ENCODE data around the gene POU6F1. TPM values are rescaled to one million over a fixed set of nuclear protein-coding genes. Genes with fewer than 3 reads are reported as not detected.
"Not testable (repeated sequence)": the region's sequence is repeated elsewhere in the genome, so short reads cannot be mapped to it uniquely, and the experiment has no call there.

POU6F1 gene
- total RNA-seq, 2 donors from 2014 or later = 14.5 to 17.1 TPM

DNA sequence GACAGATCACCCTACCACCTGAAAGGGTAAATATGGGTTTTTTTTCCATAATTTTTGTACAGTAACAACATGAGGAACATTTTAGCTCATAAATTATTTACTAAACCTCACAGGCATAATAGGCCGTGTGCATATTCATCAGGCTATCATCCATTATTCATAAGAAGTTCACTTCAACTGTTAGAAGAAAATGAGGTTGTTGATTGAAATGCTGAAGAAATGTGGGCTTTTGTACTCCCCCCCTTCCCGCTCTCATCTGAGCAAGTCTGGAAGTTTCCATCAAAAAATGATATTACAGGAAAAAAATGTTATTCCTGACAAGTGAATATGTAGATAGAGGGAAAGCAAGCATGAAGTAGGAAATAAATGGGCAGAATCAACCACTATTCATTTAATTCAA, 7.9 kb upstream of the POU6F1 start:
- TF ChIP-seq, protein P1, sequence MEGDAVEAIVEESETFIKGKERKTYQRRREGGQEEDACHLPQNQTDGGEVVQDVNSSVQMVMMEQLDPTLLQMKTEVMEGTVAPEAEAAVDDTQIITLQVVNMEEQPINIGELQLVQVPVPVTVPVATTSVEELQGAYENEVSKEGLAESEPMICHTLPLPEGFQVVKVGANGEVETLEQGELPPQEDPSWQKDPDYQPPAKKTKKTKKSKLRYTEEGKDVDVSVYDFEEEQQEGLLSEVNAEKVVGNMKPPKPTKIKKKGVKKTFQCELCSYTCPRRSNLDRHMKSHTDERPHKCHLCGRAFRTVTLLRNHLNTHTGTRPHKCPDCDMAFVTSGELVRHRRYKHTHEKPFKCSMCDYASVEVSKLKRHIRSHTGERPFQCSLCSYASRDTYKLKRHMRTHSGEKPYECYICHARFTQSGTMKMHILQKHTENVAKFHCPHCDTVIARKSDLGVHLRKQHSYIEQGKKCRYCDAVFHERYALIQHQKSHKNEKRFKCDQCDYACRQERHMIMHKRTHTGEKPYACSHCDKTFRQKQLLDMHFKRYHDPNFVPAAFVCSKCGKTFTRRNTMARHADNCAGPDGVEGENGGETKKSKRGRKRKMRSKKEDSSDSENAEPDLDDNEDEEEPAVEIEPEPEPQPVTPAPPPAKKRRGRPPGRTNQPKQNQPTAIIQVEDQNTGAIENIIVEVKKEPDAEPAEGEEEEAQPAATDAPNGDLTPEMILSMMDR (IDR thresholded peaks at IDR 0.05) = no peak
- no peak overlapping the region for H3K27ac ChIP-seq
- no peaks in the 10 kb centered on the region for H3K36me3 ChIP-seq
- H3K27me3 ChIP-seq (replicated peaks; ENCODE audit: insufficient read depth) = no peaks in the 10 kb centered on the region
- H3K4me1 ChIP-seq (ENCODE audit: control insufficient read depth in 1 of 2, low read depth in 2 of 2) = no peaks in the 10 kb centered on the region
- H3K9me3 ChIP-seq = no peaks in the 10 kb centered on the region
- ATAC-seq (ENCODE audit: insufficient number of reproducible peaks, low FRiP score, low read depth) = no peak
- H3K4me3 ChIP-seq = no peak overlapping the region
- no peak for DNase-seq (ENCODE audit: low spot score)

DNA sequence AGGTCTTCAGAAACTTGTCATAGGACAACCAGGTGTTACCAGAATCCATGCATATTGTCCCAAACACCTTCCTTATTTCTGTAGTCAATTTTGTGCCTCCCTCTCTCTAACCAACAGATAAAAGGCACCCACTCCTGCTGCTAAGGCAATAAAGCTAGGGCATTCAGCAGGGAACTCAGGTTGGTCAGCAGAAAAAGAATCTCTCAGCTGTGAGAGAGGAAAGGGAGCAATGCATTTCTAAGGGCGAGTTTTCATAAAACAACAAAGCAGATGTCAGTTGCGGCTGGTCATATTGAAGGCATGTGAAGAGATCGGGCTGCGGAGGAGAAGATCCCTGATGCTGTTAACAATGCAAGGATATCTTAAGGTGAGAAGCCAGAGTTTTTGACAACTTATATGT, 7.4 kb upstream of the POU6F1 start:
- DNase-seq (ENCODE audit: low spot score) (no peak), ATAC-seq (ENCODE audit: insufficient number of reproducible peaks, low FRiP score, low read depth) (no peak)
- Histone ChIP-seq H3K4me1 (ENCODE audit: control insufficient read depth in 1 of 2, low read depth in 2 of 2) (no peaks in the 10 kb centered on the region), H3K36me3 (no peaks in the 10 kb centered on the region), H3K27ac (no peak overlapping the region), H3K27me3 (replicated peaks; ENCODE audit: insufficient read depth) (no peaks in the 10 kb centered on the region), H3K9me3 (no peaks in the 10 kb centered on the region), H3K4me3 (no peak overlapping the region)
- TF ChIP-seq, protein P1 (IDR thresholded peaks at IDR 0.05) = no peak

DNA sequence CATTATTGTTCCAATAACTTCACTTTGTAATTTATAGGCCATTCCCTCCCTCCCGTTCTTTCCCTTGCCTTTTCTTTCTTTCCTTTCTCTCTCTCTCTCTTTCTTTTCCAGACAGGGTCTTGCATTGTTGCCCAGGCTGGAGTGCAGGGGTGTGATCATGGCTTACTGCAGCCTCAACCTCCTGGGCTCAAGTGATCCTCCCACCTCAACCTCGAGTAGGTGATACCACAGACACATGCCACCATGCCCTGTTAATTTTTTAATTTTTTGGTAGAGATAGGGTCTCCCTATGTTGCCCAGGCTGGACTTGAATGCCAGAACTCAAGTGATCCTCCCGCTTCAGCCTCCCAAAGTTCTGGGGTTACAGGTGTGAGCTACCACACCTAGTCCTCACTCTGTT, 6.8 kb upstream of the POU6F1 start:
- H3K4me3 ChIP-seq = no peak overlapping the region
- no peaks in the 10 kb centered on the region for H3K9me3 ChIP-seq
- no peaks in the 10 kb centered on the region for H3K36me3 ChIP-seq
- no peaks in the 10 kb centered on the region for H3K27me3 ChIP-seq (replicated peaks; ENCODE audit: insufficient read depth)
- ATAC-seq (ENCODE audit: insufficient number of reproducible peaks, low FRiP score, low read depth) = no peak
- TF ChIP-seq, protein P1 (IDR thresholded peaks at IDR 0.05) = no peak
- H3K4me1 ChIP-seq (ENCODE audit: control insufficient read depth in 1 of 2, low read depth in 2 of 2) = no peaks in the 10 kb centered on the region
- no peak for DNase-seq (ENCODE audit: low spot score)
- H3K27ac ChIP-seq = no peak overlapping the region

DNA sequence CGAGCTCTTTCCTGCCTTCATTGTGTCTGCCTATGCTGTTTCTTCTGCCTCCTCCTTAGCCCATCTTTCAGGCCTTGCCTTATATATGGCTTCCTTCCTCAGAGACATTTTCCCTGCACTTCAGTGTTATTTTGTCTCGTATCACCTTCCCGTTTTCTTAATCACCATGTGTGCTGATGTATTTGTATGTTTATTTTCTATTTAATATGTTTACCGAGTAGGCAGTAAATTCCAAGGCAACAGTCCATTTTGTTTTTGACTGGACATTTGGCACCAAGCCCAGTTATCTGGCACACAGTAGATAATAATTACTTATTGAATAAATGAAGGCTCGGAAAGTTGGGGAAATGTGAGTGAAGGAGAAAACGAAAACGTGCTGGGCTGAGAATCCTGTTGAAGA, 4.6 kb upstream of the POU6F1 start:
- no peak for DNase-seq (ENCODE audit: low spot score)
- H3K36me3 ChIP-seq = no peaks in the 10 kb centered on the region
- no peaks in the 10 kb centered on the region for H3K27me3 ChIP-seq (replicated peaks; ENCODE audit: insufficient read depth)
- H3K4me1 ChIP-seq (ENCODE audit: control insufficient read depth in 1 of 2, low read depth in 2 of 2) = peaks cover 7 to 11% of the 10 kb centered on the region in 2 donors
- no peaks in the 10 kb centered on the region for H3K9me3 ChIP-seq
- TF ChIP-seq, protein P1 (IDR thresholded peaks at IDR 0.05) = no peak
- ATAC-seq (ENCODE audit: insufficient number of reproducible peaks, low FRiP score, low read depth) = no peak
- no peak overlapping the region for H3K27ac ChIP-seq
- no peak overlapping the region for H3K4me3 ChIP-seq

DNA sequence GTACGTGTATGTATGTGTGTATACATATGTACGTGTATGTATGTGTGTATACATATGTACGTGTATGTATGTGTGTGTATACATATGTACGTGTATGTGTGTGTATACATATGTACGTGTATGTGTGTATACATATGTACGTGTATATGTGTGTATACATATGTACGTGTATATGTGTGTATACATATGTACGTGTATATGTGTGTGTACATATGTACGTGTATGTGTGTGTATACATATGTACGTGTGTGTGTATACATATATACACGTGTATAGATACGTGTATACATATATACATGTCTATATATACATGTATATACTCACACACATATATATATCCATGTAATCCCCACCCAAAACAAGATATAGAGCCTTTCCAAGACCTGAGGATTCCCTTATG, 2.0 kb upstream of the POU6F1 start:
- not testable (repeated sequence) for ATAC-seq (ENCODE audit: insufficient number of reproducible peaks, low FRiP score, low read depth); H3K36me3 ChIP-seq; DNase-seq (ENCODE audit: low spot score); H3K27me3 ChIP-seq (replicated peaks; ENCODE audit: insufficient read depth); H3K27ac ChIP-seq; H3K4me3 ChIP-seq; H3K9me3 ChIP-seq
- peaks cover 15 to 24% of the 10 kb centered on the region in 2 donors for H3K4me1 ChIP-seq (ENCODE audit: control insufficient read depth in 1 of 2, low read depth in 2 of 2)

DNA sequence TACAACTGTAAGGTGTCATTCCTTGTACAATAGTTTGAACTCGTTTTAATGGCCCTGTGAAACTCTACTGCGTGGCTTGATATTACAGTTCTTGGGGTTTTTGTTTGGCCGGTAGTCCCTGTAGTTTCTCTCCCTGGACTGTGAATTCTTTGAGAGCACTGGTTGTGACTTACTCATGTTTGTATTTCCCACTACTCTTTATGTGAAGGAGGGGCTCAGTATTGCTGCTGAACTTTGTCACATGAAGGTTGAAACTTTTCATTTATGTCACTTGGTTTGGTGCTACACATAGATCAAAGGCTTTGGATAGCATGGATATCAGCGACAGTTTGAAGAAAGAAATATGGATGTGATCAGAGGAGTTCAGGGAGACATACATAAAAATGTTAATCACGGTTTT, 1.5 kb upstream of the POU6F1 start:
- no peaks in the 10 kb centered on the region for H3K9me3 ChIP-seq
- peaks cover 15 to 24% of the 10 kb centered on the region in 2 donors for H3K4me1 ChIP-seq (ENCODE audit: control insufficient read depth in 1 of 2, low read depth in 2 of 2)
- peak overlapping the region; percentile 97 for H3K4me3 ChIP-seq
- no peak for DNase-seq (ENCODE audit: low spot score)
- no peak for ATAC-seq (ENCODE audit: insufficient number of reproducible peaks, low FRiP score, low read depth)
- H3K36me3 ChIP-seq = no peaks in the 10 kb centered on the region
- TF ChIP-seq, protein P1 (IDR thresholded peaks at IDR 0.05) = no peak
- no peak overlapping the region for H3K27ac ChIP-seq
- no peaks in the 10 kb centered on the region for H3K27me3 ChIP-seq (replicated peaks; ENCODE audit: insufficient read depth)

Measured in thoracic aorta (tissue), 2 donors.